Neuronal stem cell (in vitro differentiated cells): ENCODE measurements around the gene ATP2A1.
A peak's percentile ranks its signal among the peaks of the same experiment; 100 is the strongest.
"Not testable (repeated sequence)": the region's sequence is repeated elsewhere in the genome, so short reads cannot be mapped to it uniquely, and the experiment has no call there.

Source experiments
- DNase-seq: peaks from one replicate; pipeline ENCODE4 v3.0.0-alpha.2; 2013; ENCODE audit warnings: low spot score
- H2AFZ ChIP-seq: one replicate; pipeline ENCODE4 v1.6.1; 2013; ENCODE audit warnings: mild to moderate bottlenecking, low read length, inconsistent platforms
- H2AK5ac ChIP-seq: 2 replicates; pipeline ENCODE4 v1.6.1; 2013; ENCODE audit warnings: low read depth, mild to moderate bottlenecking, inconsistent platforms, low read length, moderate library complexity, mixed read lengths
- H2BK120ac ChIP-seq: 2 replicates; pipeline ENCODE4 v1.6.1; 2013; ENCODE audit warnings: low read depth, mild to moderate bottlenecking, inconsistent platforms, low read length, moderate library complexity, mixed read lengths
- H2BK12ac ChIP-seq: one replicate; pipeline ENCODE4 v1.6.1; 2013; ENCODE audit warnings: low read length, inconsistent platforms
- H2BK15ac ChIP-seq: 2 replicates; pipeline ENCODE4 v1.6.1; 2013; ENCODE audit warnings: mild to moderate bottlenecking, low read length, inconsistent platforms, mixed read lengths
- H2BK5ac ChIP-seq: one replicate; pipeline ENCODE4 v1.6.1; 2013; ENCODE audit warnings: inconsistent platforms, mild to moderate bottlenecking, low read length, moderate library complexity
- H3K14ac ChIP-seq: one replicate; pipeline ENCODE4 v1.6.1; 2013; ENCODE audit warnings: low read length, inconsistent platforms
- H3K18ac ChIP-seq: 2 replicates; pipeline ENCODE4 v1.6.1; 2013; ENCODE audit warnings: low read length, inconsistent platforms
- H3K23ac ChIP-seq: 2 replicates; pipeline ENCODE4 v1.6.1; 2013; ENCODE audit warnings: low read depth, mild to moderate bottlenecking, mixed read lengths, low read length, inconsistent platforms; ENCODE audit not compliant: poor library complexity
- H3K27ac ChIP-seq: replicated peaks from 3 replicates; pipeline ENCODE4 v1.5.1; 2013; ENCODE audit warnings: low read length, inconsistent platforms
- H3K27me3 ChIP-seq, 3 experiments: 2 replicates each; pipeline ENCODE4 v1.6.1; 2013; ENCODE audit warnings: low read length in 3 of 3, mild to moderate bottlenecking in 2 of 3, inconsistent platforms in 1 of 3, low read depth in 1 of 3, mixed read lengths in 1 of 3, moderate library complexity in 1 of 3; ENCODE audit not compliant: control insufficient read depth in 3 of 3, insufficient read depth in 3 of 3
- H3K36me3 ChIP-seq, 2 donors: replicated peaks in 1 of 2; 2 replicates each; pipeline ENCODE4 v1.6.1; 2013; ENCODE audit warnings: low read length in 2 of 2; ENCODE audit not compliant: control insufficient read depth in 2 of 2, insufficient read depth in 2 of 2
- H3K4ac ChIP-seq: 2 replicates; pipeline ENCODE4 v1.6.1; 2013; ENCODE audit warnings: inconsistent platforms, mild to moderate bottlenecking, low read length, moderate library complexity
- H3K4me1 ChIP-seq, 2 donors: 1 replicate in 1 of 2; 2 replicates in 1 of 2; pipeline ENCODE4 v1.6.1; 2013; ENCODE audit warnings: low read length in 2 of 2, low read depth in 1 of 2; ENCODE audit not compliant: control insufficient read depth in 2 of 2, insufficient read depth in 1 of 2
- H3K4me2 ChIP-seq: one replicate; pipeline ENCODE4 v1.6.1; 2013; ENCODE audit warnings: mild to moderate bottlenecking, low read length, inconsistent platforms; ENCODE audit not compliant: insufficient read depth, poor library complexity, severe bottlenecking
- H3K4me3 ChIP-seq, 2 donors: 2 replicates each; pipeline ENCODE4 v1.5.1; 2013; ENCODE audit warnings: low read length in 2 of 2, mild to moderate bottlenecking in 2 of 2, inconsistent platforms in 1 of 2, moderate library complexity in 1 of 2
- H3K79me1 ChIP-seq: one replicate; pipeline ENCODE4 v1.6.1; 2013; ENCODE audit warnings: low read depth, mild to moderate bottlenecking, inconsistent platforms, low read length, moderate library complexity
- H3K9ac ChIP-seq: one replicate; pipeline ENCODE4 v1.6.1; 2013; ENCODE audit warnings: mild to moderate bottlenecking, low read depth, low read length, inconsistent platforms; ENCODE audit not compliant: poor library complexity
- H3K9me3 ChIP-seq, 2 donors: replicated peaks in 1 of 2; 2 replicates each; pipeline versions ENCODE3 to v1.6.1; 2013; ENCODE audit warnings: low read length in 2 of 2, mild to moderate bottlenecking in 2 of 2, inconsistent platforms in 1 of 2, low read depth in 1 of 2, mixed read lengths in 1 of 2, moderate library complexity in 1 of 2; ENCODE audit not compliant: control insufficient read depth in 2 of 2, insufficient read depth in 1 of 2
- H4K8ac ChIP-seq: one replicate; pipeline ENCODE4 v1.6.1; 2013; ENCODE audit warnings: low read depth, mild to moderate bottlenecking, inconsistent platforms, low read length, moderate library complexity
- H4K91ac ChIP-seq: one replicate; pipeline ENCODE4 v1.6.1; 2013; ENCODE audit warnings: low read length, low read depth, mild to moderate bottlenecking, inconsistent platforms; ENCODE audit not compliant: poor library complexity
- WGBS, 2 donors: extraction: QIAGEN DNeasy Blood & Tissue Kit; methylation state at CpG; one replicate each; pipeline ENCODE4 v1.1.7; 2013; ENCODE audit warnings: missing lambda C conversion rate in 2 of 2, mixed read lengths in 1 of 2; ENCODE audit not compliant: insufficient read length in 2 of 2, insufficient replicate concordance in 1 of 2; ENCODE audit errors: extremely low coverage in 2 of 2; 5-methylcytosine and 5-hydroxymethylcytosine counted together

The ATP2A1 gene

DNA sequence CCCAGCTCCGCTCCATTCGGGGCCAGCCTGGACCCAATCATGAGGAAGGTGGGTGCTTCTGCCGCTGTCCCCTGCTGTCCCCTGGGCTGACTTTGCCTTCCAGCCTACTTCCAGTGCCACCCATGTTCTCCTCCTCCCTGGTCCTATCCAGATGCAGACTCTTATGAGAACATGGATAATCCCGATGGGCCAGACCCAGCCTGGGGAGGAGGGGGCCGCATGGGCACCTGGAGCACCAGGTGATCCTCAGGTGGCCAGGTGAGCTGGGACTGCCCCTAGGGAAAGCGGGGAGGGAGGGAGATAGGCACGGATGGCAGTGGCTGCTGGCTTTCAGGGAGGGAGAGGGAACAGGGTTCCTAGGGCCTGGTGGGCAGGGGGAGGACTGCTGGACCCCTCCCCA is 60.4 kb downstream of the ATP2A1 start:
- Histone ChIP-seq H2BK120ac (no peak overlapping the region), H2BK5ac (no peak overlapping the region), H3K27me3 (no peaks in the 10 kb centered on the region), H3K18ac (peak overlapping the region; percentile 67), H3K4me1 (no peaks in the 10 kb centered on the region), H3K23ac (peak overlapping the region; percentile 67), H3K79me1 (no peaks in the 10 kb centered on the region), H2AFZ (no peak overlapping the region), H3K9ac (no peak overlapping the region), H2AK5ac (peak overlapping the region; percentile 61), H3K27ac (no peak overlapping the region), H3K9me3 (no peaks in the 10 kb centered on the region), H2BK12ac (no peak overlapping the region), H3K14ac (no peak overlapping the region), H4K8ac (no peak overlapping the region), H3K4ac (peak overlapping the region; percentile 68), H3K36me3 (no peaks in the 10 kb centered on the region), H3K4me3 (no peak overlapping the region), H3K4me2 (no peak overlapping the region), H2BK15ac (peak overlapping the region; percentile 54), H4K91ac (peak overlapping the region; percentile 39)
- WGBS, 2 donors = no CpG with 5 or more reads among the region's 7 CpGs
- no peak for DNase-seq

DNA sequence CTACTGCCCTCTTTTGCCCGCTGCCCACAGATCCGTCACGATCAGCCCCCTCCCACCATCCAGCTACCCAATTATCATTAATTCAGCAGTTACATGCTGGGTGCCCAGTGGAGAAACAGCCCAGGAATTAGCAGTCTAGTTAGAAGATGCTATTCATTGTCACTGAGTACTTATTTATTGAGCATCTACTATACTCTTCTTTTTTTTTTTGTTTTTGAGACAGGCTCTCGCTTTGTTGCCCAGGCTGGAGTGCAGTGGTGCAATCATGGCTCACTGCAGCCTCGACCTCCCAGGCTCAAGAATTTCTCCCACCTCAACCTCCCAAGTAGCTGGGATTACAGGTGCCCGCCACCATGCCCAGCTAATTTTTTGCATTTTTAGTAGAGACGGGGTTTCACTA is 61.5 kb downstream of the ATP2A1 start:
- not testable (repeated sequence) for H3K79me1 ChIP-seq, DNase-seq, H2BK120ac ChIP-seq, H3K18ac ChIP-seq, H3K36me3 ChIP-seq, H3K23ac ChIP-seq, H3K4me2 ChIP-seq, H2BK12ac ChIP-seq, H4K91ac ChIP-seq, H4K8ac ChIP-seq, H3K27ac ChIP-seq, H3K4ac ChIP-seq, H2BK5ac ChIP-seq, H3K9me3 ChIP-seq, H2BK15ac ChIP-seq, H3K4me3 ChIP-seq, H3K9ac ChIP-seq, H3K4me1 ChIP-seq, H2AFZ ChIP-seq, H2AK5ac ChIP-seq, H3K14ac ChIP-seq, H3K27me3 ChIP-seq
- no CpG with 5 or more reads among the region's 7 CpGs for WGBS, 2 donors

DNA sequence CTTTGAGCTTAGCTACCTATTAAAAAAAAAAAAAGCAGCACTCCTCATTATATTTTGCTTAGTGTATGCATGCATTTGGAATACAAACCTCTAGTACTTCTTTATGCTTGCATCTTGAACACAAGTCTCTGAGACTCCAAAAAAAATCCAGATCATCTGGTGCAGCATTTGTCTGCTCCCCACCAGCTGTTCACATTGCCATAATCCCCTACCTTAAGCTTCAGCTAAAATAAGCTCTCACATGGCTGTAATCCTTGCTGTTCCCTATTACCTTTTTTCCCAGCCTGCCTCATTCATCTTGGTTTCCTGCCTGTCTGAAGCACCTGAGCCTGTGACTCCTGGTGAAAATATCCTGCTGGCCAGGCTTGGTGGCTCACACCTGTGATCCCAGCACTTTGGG is 65.0 kb downstream of the ATP2A1 start:
- H4K8ac ChIP-seq = no peak overlapping the region
- no peak for DNase-seq
- no peaks in the 10 kb centered on the region for H3K9me3 ChIP-seq
- H4K91ac ChIP-seq = no peak overlapping the region
- no peak overlapping the region for H3K4me2 ChIP-seq
- no peak overlapping the region for H2AK5ac ChIP-seq
- no peak overlapping the region for H3K4me3 ChIP-seq
- no peak overlapping the region for H2BK120ac ChIP-seq
- H3K18ac ChIP-seq = no peak overlapping the region
- H3K27ac ChIP-seq = no peak overlapping the region
- no peaks in the 10 kb centered on the region for H3K27me3 ChIP-seq
- H3K4ac ChIP-seq = no peak overlapping the region
- no peak overlapping the region for H3K23ac ChIP-seq
- no peak overlapping the region for H2BK15ac ChIP-seq
- no peaks in the 10 kb centered on the region for H3K36me3 ChIP-seq
- H2BK12ac ChIP-seq = no peak overlapping the region
- no peak overlapping the region for H3K14ac ChIP-seq
- H2BK5ac ChIP-seq = no peak overlapping the region
- no peak overlapping the region for H2AFZ ChIP-seq
- peaks cover 5% of the 10 kb centered on the region in 2 donors for H3K4me1 ChIP-seq
- H3K79me1 ChIP-seq = no peaks in the 10 kb centered on the region
- no peak overlapping the region for H3K9ac ChIP-seq

DNA sequence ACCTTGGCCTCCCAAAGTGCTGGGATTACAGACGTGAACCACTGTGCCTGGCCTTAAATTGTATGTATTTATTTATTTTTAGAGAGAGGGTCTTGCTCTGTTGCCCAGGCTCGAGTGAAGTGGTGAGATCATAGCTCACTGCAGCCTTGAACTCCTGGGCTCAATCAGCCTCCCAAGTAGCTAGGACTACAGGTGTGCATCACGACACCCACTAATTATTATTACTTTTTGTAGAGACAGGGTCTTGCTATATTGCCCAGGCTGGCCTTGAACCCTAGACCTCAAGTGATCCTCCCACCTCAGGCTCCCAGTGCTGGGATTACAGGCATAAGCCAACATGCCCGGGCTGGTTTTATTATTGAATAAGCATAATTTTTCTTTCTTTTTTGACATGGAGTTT is 68.4 kb downstream of the ATP2A1 start:
- Histone ChIP-seq H3K14ac (no peak overlapping the region), H3K27ac (no peak overlapping the region)

More for the DNA sequence above, 68.4 kb downstream of the ATP2A1 start:
- H3K4ac ChIP-seq = no peak overlapping the region
- H4K8ac ChIP-seq = no peak overlapping the region
- no peaks in the 10 kb centered on the region for H3K9me3 ChIP-seq
- no peaks in the 10 kb centered on the region for H3K27me3 ChIP-seq
- WGBS, 2 donors = no CpG with 5 or more reads among the region's 4 CpGs
- no peak overlapping the region for H2BK5ac ChIP-seq
- no peaks in the 10 kb centered on the region for H3K36me3 ChIP-seq
- H3K79me1 ChIP-seq = peaks cover 4% of the 10 kb centered on the region
- no peak overlapping the region for H2BK15ac ChIP-seq
- no peak overlapping the region for H2BK120ac ChIP-seq
- H2AK5ac ChIP-seq = no peak overlapping the region
- no peak overlapping the region for H3K23ac ChIP-seq
- no peak overlapping the region for H3K4me2 ChIP-seq
- H2AFZ ChIP-seq = no peak overlapping the region
- no peak overlapping the region for H4K91ac ChIP-seq
- H3K4me3 ChIP-seq = no peak overlapping the region
- H2BK12ac ChIP-seq = no peak overlapping the region
- H3K4me1 ChIP-seq = peaks cover 6% of the 10 kb centered on the region in 2 donors
- no peak overlapping the region for H3K18ac ChIP-seq
- H3K9ac ChIP-seq = no peak overlapping the region
- DNase-seq = no peak
